SHP77 (cell line): Measurements from ENCODE around the gene RNF225.
A peak's percentile ranks its signal among the peaks of the same experiment; 100 is the strongest.
"Not testable (repeated sequence)": the region's sequence is repeated elsewhere in the genome, so short reads cannot be mapped to it uniquely, and the experiment has no call there.

Experiments used
- DNase-seq, 2 experiments: peaks; one replicate each; lab custom pipeline; 2025; lab: John Stamatoyannopoulos, UW

RNF225 gene

DNA sequence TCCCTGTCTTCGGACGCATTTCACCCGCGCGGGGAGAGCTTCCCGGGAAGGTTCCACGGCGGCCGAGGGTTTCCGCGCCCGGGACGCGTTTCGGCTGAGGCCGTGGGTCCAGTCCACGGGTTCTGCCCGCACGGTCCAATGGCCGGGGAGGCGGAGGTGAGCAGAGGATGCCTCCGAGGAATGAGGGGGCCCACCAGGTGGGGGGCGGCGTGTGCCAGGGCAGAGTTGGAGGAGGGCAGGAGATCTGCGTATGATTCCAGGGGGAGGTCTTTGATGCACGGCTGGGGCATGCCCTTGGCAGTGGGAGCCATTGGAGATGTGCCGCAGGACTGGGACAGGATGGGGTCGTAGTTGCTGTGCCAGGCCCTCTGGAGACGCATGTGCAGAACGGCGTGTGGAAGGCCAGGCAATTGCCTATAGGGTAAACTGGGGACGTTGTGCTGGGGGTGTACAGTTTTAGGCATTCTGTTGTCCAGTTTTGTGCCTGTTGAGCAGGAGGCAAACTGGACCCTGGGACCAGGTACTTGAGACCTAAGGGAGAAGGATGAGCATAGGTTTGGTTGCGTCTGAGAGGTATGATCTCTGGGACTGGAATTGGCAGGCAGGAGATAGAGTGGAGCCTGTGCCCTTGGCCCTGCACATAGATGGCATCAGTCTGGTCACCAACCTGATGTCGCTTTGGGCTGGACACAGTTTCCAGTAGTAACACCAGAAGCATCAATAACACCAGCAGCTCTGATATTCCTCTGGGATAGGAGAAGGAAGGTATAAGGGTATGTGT is 13.7 kb downstream of the RNF225 start:
- DNase-seq: peak in 1 of 2 experiments; percentile 50

DNA sequence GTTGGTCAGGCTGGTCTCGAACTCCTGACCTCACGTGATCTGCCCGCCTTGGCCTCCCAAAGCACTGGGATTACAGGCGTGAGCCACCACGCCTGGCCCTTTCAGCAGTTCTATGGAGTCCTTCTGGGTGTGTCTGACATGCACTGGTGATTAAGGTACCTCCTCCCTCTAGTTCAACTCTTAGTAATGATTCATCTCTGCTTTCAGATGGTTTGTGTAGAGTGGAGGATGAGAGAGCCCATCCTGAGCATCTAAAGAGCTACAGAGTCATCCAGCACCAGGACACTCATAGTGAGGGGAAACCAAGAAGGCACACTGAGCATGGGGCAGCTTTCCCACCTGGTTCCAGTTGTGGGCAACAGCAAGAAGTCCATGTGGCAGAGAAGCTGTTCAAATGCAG is 21.1 kb downstream of the RNF225 start:
- no peak for DNase-seq

DNA sequence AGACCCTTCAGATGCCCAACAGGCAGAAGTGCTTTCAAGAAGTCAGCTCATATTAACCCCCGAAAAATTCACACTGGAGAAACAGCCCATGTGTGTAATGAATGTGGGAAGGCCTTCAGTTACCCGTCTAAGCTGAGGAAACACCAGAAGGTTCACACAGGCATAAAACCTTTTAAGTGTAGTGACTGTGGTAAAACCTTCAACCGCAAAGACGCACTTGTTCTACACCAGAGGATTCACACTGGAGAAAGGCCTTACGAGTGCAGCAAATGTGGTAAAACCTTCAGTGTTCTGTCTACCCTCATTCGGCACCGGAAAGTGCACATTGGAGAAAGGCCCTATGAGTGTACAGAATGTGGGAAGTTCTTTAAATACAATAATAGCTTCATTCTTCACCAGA is 21.6 kb downstream of the RNF225 start:
- no peak for DNase-seq

DNA sequence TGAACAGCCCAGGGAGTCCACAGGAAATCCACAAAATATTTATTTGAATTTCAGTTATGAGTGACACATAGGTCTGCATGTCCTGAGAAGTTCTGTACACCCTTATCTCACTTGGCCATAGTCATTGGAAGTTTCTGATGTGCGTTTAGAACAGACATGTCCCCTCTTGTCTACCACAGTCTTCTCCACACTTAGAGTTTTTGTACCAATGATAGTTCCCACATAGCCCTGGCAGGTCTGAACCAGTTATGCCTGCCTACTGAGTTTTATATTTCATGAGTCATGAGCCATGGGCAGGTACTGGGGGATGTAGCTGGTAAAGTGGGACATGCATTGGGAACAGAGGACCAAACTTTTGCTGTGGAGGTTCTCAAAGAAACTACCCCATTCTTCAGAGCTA is 33.2 kb downstream of the RNF225 start:
- no peak for DNase-seq

DNA sequence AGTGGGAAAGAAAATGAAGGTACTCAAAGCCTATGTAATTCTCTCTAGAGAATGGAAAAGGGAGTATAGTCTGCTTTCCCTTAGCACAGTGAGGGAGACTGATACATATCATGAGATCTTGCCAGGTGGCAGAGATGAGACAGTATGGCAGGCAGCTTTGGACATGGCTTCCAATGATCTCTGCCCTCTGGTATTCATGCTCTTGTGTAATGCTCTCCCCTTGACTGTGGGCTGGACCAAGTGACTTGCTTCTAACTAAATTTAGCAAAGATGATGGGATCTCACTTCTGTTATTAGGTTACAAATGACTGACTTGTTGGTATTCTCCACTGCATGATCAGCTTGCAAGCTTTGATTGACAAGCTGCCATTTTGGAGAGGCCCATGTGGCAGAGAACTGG is 34.3 kb downstream of the RNF225 start:
- DNase-seq: no peak

DNA sequence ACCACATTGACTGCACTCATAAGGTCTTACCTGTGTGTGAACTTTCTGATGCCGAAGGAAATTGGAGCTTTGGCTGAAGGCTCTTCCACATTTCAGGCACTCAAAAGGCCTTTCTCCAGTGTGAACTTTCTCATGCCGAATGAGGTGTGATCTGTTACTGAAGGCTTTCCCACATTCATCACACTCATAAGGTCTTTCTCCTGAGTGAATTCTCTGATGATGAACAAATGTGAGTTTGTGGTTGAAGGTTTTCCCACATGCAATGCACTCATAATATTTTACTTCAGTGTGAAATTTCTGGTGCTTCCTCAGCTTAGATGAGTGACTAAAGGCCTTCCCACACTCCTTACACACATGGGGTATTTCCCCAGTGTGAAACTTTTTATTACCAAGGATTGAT is 38.8 kb downstream of the RNF225 start:
- DNase-seq: no peak

DNA sequence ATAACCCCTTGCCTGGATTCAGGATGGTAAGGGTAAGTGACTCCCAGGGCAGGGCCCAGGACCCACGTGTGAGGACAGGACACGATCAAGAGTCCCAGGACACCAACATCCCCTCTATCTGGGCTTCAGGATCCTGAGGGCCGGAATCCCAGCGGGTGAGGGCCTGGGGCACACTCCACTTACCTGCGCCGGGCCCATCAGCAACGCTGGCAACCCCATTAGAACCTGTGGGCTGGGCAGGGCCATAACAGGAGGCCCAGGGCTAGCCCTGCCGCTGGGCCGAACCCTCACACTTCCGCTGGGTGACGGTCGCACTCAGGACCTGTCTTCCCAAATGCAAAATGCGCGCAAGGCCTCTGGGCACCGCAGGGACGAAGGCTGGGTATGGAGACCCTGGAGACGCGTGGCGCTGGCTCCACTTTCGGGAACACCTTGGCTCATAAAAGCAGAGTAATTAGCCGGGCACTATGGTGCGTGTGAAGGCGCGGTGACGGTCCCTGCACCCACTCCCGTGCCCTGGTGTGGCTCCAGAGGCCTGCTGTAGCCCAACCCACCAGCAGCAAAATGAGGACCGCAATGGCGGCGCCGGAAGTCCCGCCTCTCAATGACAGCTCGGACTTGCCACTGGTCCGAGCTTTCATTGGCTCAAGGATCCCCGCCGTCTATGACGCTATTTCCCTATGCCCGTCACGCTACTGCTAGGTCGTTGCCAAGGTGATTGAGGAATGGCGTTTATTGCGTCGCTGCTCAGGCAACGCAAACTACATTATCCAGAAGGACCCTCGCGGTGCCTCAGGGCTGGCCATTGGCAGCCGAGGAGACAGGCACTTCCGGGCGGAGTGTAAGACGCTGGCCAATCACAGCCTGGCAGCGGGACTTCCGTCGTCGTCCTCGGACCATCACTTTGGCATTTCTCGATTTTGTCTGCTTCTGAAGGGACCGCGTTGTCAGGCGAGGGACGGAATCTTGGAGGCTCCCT is 44.4 kb downstream of the RNF225 start, which contains the start of gene ZNF132:
ZNF132 (minus strand) TSS at position 578 of the 979 bp plus-strand sequence; CDS start at position 246, 332 bp downstream.
- DNase-seq: no peak

DNA sequence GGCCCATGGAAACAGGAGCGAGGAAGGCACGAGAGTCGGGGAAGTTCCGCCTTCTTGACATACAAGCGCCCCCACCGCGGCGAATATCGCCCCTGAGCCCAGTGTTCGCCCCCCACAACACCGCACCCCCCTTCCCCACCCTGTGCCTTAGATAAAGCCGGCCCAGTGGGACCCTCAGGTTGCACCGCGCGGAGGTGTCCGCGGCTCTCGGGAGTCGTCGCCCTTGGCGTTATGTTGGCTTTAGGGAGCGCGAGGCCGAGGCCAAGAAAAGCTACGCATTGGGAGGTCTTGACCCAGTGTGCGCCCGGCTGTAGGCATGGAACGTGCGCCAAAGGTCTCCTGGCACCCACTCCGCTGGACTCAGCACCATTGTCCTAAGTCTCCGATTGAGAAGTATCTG is 45.1 kb downstream of the RNF225 start:
- DNase-seq: no peak

DNA sequence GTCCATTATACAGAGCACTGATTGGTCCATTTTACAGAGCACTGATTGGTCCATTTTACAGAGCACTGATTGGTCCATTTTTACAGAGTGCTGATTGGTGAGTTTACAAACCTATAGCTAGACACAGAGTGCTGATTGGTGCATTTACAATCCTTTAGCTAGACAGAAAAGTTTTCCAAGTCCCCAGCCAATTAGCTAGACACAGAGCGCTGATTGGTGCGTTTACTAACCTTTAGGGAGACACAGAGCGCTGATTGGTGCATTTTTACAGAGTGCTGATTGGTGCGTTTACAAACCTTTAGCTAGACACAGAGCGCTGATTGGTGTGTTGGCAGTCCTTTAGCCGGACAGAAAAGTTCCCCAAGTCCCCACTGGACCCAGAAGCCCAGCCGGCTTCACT is 47.5 kb downstream of the RNF225 start:
- not testable (repeated sequence) for DNase-seq
